GM19025 (cell line): ENCODE results near the gene SLC13A4.
"Not testable (repeated sequence)": the region's sequence is repeated elsewhere in the genome, so short reads cannot be mapped to it uniquely, and the experiment has no call there.

Experiments used
- ATAC-seq: cut with Tn5 transposase; IDR thresholded peaks from one replicate; pipeline ENCODE4 v1.9.1; 2021; ENCODE audit warnings: mild to moderate bottlenecking, low read depth, moderate library complexity; ENCODE audit not compliant: unreplicated experiment

Gene SLC13A4, protein sequence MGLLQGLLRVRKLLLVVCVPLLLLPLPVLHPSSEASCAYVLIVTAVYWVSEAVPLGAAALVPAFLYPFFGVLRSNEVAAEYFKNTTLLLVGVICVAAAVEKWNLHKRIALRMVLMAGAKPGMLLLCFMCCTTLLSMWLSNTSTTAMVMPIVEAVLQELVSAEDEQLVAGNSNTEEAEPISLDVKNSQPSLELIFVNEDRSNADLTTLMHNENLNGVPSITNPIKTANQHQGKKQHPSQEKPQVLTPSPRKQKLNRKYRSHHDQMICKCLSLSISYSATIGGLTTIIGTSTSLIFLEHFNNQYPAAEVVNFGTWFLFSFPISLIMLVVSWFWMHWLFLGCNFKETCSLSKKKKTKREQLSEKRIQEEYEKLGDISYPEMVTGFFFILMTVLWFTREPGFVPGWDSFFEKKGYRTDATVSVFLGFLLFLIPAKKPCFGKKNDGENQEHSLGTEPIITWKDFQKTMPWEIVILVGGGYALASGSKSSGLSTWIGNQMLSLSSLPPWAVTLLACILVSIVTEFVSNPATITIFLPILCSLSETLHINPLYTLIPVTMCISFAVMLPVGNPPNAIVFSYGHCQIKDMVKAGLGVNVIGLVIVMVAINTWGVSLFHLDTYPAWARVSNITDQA

DNA sequence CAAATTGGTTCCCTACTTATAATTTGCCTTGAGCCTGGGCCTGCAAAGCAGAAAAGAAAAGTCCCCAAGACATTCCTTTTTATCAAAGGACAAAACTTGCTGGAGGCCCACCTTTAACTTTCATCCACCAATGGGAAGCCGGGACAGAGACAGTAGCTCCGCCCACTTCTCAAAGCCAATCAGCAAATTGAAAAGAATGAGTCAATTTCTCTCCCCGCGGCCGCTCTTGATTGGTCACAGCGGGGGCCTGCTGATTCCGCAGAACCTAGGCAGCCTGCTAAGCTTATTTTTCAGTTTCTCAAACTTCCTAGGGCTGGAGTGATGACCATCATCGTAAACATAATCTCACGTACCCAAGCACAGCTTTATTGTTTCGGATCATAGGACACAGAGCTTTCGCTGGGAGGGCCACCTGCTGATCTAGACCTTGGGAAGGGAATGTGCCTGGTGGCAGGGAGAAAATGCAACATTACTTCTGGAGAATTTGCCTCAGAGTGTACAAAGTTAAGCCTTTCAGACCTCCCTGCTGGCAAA lies at the start of gene SLC13A4:
Gene SLC13A4, minus strand, starts transcription at position 51 of the 534 bp plus-strand sequence. CDS start 690 bp downstream, outside the sequence.
- ATAC-seq, result no peak

DNA sequence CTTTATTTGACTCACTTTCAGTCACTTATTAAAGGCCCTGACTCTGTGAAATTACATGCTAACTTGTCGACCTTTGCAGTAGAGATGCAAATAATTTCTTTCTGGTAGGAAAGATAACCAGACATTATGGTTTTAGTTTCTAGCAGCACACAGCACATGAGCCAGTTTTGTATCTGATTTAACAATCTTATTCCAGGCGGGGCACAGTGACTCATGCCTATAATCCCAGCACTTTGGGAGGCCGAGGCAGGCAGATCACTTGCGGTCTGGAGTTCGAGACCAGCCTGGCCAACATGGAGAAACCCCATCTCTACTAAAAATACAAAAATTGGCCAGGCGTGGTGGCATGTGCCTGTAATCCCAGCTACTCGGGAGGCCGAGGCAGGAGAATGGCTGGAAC lies 47.9 kb upstream of the SLC13A4 start:
- ATAC-seq, result not testable (repeated sequence)

DNA sequence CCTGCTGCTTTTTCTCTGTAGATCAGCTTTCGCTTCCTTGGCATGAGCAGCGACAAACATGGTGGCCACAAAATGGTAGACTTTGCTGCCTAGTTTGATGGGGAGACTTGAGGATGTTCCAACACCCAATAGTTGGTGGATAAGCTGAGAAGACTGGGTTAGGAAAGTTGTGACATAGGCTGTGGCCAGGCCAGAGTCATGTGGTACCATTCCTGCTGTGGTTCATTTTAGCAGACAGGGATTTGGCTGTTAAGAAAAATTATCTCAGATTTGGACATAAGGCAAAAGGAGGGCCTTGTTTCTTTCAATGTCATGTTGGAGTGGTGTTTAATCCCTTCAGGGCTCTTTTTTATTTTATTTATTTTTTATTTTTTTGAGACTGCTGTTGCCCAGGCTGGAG lies 47.2 kb upstream of the SLC13A4 start:
- no peak for ATAC-seq

DNA sequence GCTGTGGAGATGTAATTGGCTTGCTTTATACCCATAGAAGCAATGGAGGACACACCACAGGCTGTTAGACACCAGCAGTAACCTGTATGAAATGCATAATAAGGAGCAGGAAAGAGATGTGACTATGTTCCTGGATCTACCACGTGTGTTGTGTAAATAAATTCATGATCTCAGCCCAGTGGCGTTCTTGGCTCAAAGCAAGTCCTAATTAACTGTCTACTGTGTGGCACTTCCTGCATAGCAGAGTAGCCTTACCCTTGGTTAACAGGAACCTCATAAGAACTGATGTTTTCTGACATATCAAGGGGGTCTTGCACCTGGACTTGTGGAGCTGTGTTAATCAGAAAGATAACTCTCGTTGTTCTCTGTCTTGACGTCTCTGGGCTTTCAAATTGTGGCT lies 46.3 kb upstream of the SLC13A4 start:
- ATAC-seq, result no peak

DNA sequence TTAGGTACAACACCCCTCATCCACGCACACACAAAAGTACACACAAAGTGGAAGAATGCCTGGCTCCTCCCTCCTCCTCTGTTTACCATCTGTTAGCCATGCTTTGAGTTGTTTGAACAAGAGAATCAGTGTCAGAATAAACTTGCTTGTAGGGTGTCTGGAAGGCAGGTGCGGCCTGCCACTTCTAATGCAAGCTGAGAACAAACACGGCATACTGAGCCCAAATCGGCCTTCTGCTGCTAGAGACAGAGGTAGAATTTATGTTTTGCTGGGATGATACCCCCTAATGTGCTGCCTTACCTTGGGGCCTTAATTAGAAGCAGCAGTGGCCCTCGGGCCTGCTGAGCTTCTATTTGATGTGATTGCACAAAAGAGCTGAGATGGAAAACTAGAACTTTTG lies 45.5 kb upstream of the SLC13A4 start:
- ATAC-seq, result no peak

DNA sequence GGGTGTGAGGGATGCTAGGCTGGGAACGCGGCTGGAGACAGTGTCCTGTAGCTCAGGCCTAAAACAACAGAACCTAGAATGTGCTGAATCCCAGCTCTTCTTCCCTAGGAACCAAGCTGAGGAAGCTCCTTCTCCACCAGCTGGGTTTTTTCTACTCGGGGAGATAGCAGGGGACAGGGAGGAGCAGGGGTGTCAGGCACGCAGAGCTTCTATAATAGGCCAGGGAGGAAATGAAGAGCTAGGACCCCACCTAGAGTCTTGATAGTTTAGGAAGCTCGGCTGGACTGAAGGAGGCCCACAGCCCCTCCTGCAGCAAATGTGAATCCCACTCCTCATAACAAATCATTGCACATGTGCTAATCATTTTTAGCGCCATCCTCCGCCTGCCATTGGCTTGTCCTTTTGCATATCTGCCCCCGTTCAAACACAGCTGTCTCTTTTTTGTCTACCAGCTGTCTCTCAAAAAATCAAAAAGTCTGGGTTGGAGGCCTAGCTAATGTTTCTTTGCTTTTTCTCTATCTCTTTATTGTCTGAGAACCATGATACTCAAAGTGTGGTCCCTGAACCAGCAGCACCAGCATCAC lies 44.7 kb upstream of the SLC13A4 start:
- ATAC-seq, result no peak

DNA sequence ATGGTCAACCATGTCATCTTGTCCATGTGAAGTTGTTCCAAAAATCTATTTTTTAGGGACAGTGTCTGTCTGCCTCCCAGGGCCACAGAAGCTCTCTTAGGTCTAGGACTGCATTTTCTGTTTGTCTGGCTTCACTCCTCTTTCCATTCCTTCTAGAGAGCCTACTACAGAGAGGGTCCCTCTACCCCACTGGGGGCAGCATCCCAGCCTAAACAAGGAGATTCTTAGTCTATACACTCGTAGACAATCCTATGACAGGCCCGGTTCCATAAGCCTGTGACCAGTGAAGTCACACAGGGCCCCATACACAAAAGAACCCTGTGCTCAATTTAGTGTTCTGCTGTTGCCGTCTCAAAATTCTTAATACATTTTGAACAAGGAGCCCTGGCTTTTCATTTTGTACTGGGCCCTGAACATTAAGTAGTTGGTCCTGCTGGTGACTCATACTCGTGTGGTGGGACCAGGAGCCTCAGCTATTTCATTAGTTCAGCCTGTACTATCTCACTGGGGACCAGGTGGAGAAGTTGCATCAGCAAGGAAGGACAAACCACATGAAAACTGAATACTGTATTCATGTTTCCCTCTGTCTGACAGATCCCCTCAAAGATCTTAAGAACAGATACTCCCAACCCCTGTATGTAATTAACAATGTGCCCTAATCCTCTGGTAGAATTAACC lies 44.1 kb upstream of the SLC13A4 start:
- ATAC-seq, result no peak

DNA sequence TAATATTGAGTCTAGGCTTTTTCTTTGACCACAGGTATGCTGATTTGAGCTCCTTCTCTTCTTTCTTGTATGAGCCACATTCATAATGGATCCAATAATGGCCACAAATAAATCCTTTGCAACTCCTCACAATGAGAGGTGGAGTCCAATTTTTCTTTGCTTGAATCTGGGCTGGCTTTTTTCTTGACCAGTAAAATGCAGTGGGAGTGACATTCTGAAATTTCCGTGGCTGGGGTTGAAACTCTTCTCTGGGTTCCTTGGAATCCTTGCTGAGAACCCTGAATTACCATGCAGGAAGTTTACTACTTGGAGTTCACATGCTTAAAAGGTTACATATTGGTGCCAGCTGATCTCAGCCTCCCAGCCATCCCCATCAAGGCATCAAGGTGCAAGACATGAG lies 43.1 kb upstream of the SLC13A4 start:
- ATAC-seq, result no peak

DNA sequence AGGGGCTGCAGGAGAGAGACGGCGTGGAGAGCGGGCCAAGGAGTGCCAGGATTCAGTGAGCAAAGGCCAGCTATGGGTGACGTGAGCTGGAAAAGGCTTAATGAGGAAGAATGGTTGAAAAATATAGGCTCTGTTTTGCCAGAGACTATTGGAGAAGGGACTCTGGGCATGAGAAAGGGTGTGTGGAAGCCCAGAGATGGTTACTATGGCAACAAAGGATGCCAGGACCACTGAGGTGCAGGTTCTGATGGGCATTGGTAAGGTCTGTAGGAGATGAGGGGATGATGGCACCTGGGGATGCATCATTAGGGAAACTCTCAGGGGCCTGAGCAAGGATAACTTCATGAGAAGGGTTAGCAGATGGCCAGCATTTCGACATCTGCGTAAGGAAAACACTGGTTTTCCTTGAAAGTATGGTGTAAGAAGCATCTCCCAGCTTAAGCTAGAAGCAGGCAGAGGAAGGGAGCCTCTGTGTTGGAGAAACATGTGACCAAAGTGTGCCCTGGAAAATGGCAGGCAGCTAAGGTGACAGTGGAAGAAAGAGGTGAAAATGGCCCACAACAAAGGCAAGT lies 42.2 kb upstream of the SLC13A4 start:
- no peak for ATAC-seq

DNA sequence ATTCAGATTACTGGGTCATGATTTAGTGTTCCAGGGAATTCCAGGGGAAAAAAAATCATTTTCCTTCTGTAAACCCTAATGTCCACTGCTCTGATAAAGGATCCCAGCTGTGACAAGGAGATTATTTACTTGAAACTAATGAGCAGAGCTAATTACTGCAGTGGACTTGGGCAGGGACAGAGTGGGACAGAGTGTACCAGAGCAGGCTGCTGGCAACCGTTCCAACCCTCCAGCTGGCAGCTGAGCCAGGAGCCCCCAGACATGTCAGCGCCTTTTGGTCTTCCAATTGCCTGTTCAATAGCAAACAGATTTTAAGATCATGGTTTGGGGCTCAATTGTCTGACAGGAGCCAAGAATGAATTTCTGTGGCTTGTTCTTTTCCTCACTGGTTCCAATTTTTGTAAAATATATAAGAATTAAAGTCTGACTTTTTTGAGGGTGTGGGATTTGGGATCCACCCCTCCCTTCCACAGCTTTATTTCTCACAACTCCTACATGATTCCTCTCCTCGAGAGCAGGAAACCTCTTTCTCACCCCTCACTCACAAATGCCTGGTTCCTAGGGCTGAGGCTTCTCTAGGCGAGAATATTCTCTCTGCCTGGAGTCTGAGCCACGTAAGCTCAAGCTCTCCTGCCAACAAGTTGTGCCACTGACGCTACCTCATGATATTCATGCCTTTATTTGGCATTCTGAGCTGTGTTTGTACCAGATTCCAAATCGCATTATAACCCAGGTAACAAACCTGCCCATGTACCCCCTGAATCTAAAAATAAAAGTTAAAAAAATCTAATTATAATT lies 41.2 kb upstream of the SLC13A4 start:
- no peak for ATAC-seq

DNA sequence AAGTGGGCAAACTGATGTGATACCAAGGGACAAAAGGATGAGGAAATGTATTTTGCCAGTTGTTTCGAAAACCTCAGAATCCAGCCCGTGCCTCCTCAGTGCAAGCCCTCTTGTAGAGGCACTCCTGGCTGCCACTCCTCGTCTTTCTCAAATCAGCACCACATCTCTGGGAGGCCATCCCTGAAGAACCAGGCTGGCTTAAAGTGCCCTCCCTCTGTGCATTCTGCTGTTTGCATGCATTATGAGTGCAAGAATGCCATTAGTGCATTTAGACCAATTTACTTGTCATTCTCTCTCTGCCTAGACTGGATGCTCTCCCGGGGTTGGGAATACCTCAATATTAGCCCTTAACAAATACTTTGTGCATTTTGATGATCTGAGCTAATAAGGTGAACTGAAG lies 40.5 kb upstream of the SLC13A4 start:
- no peak for ATAC-seq

DNA sequence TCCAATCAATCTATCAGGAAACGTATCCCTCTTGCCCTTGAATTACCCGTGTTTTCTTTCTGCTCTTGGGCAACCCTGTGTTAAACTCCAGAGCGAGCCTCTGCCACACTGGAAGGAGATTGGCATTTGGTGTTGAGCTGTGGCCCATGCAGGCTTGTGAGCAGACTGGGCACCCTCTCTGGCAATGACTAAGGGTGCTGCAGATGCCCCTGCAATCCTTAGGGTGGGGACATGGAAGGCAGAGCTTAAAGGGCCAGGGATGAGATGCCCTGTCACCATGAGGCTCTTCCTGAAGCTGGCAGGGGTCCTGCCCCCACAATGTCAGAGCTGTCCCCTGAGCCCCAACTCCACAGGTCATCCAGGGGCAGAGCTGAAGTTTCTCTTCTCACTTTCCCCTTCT lies 40.1 kb upstream of the SLC13A4 start:
- ATAC-seq, result no peak

DNA sequence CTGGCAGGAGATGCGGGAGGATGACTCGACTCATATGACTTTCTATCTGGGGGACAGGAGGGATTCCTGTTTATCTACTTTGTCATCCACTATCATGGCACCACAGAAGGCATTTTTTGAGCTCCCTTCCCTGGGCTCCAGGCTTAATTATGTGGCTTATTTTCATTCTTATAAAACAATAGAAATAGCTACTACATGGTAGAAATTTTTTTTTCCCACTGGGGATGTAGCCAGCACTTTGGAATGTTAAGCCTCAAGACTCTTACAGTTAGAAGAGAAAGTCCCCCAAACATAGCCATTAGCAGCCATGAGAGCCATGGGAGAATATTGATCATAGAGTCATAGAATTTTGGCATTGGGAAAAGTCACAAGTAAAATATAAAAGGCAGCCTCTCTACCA lies 35.3 kb upstream of the SLC13A4 start:
- ATAC-seq, result no peak

DNA sequence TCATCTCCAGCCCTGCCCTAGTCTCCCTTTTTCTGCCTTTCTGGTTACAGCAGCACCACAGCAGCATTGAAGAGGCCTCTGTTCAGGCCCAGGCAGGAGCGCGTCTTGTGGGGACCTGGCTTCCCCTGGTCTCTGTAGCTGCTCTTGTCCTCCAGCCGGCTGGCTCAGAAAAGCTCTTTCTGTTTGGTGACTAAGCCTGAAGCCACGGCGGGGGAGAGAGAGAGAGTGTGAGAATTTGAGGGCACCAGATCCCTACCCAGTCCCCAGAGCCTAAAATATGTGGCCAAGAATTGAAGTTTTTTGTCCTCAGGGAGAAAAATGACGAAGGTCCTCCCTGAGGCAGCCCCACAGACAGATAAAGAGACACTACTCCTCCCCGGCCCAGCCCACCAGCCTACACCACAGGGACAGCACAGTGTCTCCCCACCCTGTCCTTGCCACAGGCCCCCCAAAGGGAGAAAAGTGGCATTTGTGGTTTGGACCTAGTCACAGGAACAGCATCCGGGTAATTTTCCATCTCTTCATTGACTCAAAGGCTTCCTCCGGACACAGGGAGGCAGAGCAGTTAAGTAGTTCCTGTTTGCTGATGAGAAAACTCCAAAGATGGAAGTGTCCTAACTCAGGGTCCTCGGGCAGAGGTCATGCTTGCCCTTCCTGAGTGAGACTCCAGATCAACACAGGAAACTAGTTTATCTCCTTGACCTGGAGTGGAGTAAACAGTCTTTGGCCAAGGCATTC lies 33.9 kb upstream of the SLC13A4 start:
- no peak for ATAC-seq

DNA sequence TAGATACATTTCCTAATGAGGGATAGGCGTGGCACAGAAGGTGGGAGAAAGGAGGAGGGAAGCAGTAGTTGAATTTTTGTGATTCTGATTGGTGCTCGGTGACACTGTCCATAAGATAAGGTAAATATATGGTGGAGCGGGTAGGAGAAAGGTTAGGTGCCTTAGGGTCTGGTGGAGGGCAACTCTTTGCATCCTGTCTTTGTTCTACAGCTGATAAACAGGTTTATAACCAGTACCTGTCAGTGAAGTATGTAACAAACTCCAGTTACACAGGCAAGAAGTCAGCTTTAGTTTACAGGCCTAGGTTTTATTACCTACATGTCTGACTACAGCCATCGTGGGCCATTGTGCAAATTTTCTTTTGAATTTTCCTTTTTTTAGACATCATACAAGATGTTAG lies 31.5 kb upstream of the SLC13A4 start:
- no peak for ATAC-seq

DNA sequence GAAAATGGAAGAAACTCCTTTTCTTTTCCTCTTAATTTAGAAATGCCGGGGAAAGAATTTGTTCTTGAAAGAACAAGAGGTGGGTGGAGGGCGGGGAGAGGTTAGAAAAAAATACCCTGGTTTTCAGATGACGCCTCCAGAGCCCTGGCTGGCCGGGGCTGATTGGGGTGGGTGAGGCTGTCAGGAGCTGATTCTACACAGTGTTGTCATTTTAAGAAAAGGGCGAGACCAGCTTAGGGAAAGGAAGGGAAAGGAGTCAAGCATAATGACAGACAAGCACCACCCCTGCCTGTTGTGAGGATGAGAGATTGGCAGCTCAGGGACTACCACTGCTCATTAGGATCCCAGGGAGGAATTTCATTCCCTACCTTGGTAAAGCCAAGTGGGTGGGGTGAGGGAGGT lies 30.5 kb upstream of the SLC13A4 start:
- ATAC-seq, result no peak

DNA sequence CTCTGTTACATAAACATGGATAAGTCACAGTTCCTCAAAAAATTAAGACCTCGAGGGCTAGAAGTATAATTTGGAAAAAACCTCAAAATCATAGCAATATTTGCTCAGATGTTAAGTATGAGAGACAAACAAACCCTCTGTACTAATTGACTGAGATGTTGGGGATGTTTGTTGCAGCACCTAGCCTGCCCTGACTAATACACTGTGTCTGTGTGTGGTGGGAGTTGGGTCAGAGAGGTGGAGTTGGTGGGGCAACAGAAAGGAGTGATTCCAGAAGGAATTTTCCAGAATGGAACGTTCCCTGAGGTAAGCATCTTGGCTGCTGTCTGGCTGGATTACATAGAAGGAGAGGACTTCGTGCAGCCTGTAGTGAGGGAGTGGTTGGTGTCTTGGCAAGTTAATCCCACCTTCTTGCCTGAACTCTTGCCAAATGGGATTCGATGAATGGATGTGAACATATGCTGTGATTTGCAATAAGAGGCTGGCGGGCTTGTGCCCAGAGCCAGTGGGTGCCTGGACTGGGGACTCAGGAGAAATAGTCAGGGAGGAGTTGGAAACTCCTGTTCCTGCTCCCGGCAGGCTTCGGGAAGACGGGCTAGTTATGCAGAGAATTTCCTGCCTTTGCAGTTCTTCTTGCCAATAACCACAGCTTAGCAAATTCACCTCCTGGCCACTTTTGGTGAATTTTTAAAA lies 29.9 kb upstream of the SLC13A4 start:
- ATAC-seq, result no peak

DNA sequence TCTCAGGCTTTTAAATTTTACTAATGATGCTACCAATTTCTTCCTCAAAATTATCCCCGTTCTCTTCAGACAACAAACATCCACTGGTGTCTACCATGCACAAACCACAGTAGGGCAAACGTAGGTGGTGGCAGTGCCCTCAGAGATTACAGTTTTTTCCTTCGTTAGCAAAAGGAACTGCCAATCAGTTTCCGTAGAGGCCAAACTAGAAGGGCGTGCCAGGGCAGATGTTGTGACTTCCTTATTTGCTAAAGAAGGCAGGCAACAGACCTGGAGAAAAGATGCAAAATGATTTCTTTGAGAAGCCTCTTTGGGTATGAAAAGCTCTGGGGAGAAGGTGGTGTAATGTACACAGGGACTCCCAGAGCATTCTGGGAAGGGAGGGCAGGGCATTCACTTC lies 28.2 kb upstream of the SLC13A4 start:
- no peak for ATAC-seq

DNA sequence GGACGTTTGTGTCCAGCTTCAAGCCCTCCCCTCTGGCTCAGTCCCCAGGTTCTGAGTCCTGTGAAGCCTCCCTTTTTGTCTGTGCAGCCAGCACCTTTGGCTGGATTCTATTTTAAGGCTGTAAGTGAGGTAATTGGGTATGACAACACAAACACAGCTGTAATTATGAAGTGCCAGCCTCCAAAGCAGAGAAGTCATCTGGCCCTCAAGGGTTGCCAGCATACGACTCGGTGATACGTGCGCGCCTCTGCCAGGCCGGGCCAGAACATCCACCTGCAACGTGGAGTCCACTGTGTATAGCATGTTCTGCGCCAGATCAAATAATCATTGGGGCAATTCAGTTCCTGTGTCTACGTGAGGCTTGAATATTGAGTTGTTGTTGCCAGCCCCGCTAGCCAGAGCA lies 27.4 kb upstream of the SLC13A4 start:
- no peak for ATAC-seq
